Middle frontal gyrus (tissue), 1 donor: ENCODE results near the gene CHTF8.
"Not testable (repeated sequence)": the region's sequence is repeated elsewhere in the genome, so short reads cannot be mapped to it uniquely, and the experiment has no call there.

Experiments used
- DNase-seq: peaks from one replicate; pipeline ENCODE4 v3.0.0-alpha.2; 2015; ENCODE audit warnings: low spot score; ENCODE audit errors: extremely low spot score

CHTF8 gene

DNA sequence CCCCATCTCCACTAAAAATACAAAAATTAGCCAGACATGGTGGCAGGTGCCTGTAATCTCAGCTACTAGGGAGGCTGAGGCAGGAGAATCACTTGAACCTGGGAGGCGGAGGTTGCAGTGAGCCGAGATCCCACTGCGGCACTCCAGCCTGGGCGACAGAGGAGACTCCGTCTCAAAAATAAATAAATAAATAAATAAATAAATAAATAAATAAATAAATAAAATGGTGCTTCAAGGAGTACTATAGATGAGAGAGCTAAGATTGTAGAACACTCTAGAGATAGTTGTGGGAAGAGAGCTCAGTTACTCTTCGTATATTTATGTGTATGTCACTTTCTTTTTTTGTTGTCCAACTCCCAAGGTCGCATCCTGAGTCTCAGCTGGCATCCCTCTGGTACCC, 7.1 kb upstream of the CHTF8 start:
- not testable (repeated sequence) for DNase-seq

DNA sequence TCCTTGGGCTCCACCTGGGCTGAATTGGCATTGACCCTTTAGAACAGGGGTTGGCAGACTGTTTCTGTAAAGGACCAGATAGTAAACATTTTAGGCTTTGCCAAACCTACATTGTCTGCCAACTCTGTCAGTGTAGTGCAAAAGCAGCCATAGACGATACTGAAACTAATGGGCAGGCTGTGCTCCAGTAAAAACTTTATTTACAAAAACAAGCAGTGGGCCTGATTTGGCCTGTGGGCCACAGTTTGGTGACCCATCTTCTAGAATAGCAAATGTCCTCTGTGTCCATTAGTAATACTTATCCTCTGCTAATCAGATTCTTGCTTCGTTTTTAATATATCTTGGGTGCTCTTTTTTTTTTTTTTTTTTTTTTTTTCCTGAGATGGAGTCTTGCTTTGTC, 6.2 kb upstream of the CHTF8 start:
- no peak for DNase-seq

DNA sequence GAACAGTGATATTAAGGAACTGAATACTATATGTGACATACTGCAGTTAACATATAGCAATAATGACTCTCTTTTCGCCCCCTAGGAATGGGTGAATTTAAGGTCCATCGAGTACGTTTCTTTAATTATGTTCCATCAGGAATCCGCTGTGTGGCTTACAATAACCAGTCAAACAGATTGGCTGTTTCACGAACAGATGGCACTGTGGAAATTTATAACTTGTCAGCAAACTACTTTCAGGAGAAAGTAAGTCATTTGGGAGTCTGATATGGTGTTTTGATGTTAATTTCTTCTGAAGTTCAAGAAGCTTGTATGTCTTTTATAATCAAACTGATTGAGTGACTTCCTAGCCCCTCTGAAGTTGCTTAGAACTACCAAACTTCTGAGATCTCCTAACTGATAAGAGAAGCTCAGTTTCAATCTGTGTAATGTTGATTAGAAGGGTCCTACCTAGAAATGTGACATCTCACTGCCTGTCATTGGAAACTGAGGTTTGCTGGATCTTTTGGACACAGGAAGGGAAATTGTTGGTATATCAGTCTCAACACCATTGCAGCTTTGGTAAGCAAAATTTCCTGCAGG, 1.1 kb upstream of the CHTF8 start:
- DNase-seq: no peak

DNA sequence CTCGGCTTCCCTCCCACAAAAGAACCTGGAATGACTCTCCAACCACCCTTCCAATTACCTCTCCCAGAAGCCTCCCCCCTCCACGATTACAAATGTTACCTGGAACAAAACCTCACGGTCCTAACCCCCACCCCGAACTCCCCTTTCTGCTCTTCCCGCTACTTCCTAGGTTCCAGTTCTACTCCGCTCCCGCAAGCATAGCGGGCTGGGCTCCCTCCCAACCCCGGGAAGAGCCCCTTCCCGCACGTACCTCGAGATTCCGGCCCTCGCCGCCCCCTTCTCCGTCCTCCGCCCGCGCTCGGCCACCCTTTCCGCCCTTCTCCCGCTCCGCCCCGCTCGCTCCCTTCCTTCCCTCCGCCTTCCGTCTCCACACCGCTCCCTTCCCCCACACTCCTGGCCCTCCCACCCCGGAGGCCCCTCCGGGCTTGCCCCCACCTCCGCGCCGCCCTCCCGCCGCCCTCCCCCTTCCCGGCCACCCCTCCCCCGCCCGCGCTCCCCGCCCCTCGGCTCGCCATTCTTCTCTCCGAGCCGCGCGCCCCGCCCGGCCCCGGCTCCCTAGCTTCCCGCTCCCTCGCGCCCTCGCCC, 457 bp downstream of the CHTF8 start:
- no peak for DNase-seq

DNA sequence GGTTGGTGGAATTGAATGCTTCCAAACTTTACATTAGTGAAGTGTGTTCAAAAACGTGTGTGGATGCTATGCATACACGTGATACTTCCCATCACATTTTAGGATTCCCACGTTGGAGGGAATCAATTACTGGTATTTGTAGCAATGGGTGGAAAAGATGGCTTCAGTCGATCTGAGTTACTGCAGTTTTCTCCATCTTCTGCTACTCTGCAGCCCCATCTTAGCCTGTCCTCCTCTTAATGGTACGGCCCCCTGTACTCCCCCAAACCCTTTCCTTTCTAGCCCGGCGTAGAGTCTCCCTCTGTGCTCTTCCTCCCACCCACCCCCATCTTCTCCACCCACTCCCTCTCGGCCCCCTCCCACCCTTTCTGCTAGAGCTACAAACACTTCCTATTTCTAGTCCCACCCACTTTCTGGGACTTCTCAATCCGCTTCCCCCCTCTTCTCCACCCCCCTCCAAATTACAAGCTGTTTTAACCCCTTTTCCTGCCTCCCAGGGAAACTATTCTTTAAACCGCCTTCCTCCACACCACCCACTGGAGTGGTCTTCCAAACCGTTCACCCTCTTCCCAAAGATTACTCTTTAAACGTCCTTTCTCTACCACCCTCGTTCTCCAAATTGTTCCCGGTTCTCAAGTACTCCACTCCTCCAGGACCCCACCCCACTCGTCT, 1.1 kb downstream of the CHTF8 start:
- no peak for DNase-seq

DNA sequence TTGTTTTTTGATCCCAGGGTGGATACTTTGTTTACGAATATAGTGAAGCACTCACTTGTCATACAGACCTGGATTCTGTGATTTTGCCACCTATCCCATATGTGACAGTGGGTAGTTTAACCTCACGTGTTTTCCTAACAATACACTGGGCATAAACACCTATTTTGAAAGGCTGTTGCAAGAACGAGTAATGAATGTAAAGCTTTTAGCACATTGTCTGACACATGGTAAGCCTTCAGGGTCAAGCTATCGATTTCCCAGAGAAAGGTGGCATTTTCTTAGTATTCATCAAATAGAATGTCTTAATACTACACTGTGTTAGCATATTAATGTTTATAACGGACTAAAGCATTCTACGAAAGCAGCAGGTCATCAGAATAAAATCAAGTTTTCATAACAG, 1.9 kb downstream of the CHTF8 start:
- no peak for DNase-seq

DNA sequence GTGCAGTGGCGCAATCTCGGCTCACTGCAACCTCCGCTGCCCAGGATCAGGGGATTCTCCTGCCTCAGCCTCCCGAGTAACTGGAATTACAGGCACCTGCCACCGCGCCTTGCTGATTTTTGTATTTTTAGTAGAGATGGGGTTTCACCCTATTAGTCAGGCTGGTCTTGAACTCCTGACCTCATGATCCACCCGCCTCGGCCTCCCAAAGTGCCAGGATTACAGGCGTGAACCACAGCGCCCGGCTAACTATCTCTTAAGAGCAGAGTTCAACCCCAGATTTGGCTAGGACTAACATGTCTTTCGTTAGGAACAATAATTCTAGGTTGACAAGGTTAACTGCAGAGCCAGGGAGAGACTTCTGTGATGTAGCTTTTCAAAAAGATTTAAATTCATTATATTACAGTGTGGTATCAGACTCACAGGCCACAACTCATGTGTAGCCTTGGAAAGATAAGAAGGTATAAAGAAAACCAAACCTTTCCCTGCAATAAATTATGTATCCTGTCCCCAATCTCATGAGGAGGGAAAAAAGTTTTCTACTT, 4.3 kb downstream of the CHTF8 start:
- no peak for DNase-seq

- DNase-seq: not testable (repeated sequence)
These were observed 5.6 kb downstream of the CHTF8 start for GRCh38 chr16:69126801-69127200.

DNA sequence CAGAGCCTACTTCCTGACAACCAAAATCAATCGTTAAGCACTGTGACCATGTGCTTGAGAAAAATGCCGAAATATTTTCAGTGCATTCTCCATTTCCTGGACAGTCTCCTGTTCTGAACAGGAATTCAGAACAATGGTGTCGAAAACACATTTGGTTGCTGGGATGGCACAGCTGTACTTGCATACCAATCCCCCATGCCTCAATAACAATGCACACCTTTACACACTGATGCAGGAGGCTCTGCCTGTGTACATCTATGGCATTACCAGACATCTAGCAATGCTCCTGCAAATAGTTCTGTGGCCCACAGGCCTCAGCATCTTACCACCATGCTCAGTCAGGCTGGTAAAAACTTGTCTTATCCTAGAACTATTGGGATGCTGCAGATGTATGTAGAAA, 6.2 kb downstream of the CHTF8 start:
- DNase-seq: no peak

DNA sequence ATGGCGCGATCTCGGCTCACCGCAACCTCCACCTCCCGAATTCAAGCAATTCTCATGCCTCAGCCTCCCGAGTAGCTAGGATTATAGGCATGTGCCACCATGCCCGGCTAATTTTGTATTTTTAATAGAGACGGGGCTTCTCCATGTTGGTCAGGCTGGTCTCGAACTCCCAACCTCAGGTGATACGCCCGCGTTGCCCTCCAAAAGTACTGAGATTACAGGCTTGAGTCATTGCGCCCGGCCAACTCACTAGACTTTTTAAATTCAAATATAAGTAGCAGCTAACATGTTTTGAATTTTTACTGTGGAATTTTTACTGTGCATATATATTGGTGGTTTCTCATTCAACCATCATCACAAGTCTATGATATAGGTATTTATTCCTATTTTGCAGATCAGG, 7.4 kb downstream of the CHTF8 start:
- not testable (repeated sequence) for DNase-seq

DNA sequence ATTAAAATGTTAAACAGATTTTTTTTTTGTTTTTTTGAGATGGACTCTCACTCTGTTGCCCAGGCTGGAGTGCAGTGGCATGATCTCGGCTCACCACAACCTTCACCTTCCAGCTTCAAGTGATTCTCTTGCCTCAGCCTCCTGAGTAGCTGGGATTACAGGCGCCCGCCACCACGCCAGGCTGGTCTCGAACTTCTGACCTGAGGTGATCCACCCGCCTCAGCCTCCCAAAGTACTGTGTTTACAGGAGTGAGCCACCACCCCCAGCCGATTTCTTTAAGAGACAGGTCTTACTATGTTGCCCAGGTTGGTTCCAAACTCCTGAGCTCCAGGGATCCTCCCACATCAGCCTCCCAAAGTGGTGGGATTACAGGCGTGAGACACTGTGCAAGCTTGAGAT, 8.0 kb downstream of the CHTF8 start:
- DNase-seq: not testable (repeated sequence)

DNA sequence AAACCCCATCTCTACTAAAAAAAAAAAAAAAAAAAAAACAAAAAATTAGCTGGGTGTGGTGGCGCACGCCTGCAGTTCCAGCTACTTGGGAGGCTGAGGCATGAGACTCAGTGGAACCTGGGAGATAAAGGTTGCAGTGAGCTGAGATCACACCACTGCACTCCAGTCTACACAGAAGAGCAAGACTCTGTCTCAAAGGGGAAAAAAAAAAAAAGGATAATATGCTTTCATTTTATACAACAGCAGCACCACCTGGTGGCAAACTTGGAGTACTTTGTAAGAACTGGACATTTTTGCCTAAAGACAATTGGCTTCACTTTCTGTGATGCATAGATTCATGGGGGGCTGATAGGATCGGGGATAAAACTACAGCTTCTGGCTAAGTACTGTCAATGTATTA, 8.5 kb downstream of the CHTF8 start:
- DNase-seq: no peak

DNA sequence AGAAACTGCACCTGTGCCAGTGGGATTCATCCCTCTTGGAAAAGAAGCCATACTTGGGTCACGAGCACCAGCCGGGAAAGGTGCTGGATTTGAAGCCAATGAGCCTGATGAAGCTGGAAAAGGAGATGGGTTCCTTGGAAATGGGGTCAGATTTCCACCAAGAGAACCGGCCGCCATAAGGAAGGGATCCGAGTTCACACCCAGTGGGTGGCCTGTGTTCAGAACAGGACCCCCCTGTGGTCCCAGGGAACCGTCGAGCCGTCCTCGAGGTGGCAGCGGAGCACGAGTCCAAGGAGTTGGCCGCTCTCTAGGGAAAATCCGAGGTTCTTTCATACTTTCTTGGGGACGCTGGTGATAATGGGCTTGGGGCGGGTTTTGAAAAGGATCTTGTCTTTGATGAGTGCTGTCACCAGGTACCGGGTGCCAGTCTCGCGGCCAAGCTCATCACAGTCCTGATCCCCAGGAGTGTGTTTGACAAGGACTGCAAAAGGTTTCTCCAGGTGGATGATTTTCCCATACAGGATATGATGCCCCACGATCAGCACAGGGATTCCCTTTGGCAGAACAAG, 12.2 kb downstream of the CHTF8 start:
- no peak for DNase-seq

GRCh38 chr16:69119536-69119935, 12.9 kb downstream of the CHTF8 start:
- no peak for DNase-seq

- no peak for DNase-seq
These were observed 13.4 kb downstream of the CHTF8 start for GRCh38 chr16:69118994-69119393.

GRCh38 chr16:69118468-69118867, 13.9 kb downstream of the CHTF8 start:
- DNase-seq: no peak

DNA sequence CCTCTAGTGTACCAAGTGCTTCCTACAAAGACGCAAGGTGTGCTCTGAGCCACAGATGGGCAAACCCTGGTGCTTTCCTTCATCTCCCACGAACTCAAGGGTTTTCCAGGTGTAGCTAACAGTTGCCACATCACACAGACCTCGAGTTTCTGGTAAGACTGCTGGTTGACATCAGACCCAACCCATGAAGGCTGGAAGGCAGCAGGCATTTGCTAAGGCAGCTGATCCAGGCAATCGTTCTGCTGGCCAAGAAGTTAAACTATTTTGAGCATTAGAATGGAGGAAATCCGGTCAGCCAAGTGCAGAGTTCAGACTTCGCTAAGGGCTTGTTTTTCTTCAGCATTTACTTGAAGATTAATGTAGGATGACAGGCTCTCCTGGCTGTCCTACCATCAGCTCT, 15.5 kb downstream of the CHTF8 start:
- no peak for DNase-seq

DNA sequence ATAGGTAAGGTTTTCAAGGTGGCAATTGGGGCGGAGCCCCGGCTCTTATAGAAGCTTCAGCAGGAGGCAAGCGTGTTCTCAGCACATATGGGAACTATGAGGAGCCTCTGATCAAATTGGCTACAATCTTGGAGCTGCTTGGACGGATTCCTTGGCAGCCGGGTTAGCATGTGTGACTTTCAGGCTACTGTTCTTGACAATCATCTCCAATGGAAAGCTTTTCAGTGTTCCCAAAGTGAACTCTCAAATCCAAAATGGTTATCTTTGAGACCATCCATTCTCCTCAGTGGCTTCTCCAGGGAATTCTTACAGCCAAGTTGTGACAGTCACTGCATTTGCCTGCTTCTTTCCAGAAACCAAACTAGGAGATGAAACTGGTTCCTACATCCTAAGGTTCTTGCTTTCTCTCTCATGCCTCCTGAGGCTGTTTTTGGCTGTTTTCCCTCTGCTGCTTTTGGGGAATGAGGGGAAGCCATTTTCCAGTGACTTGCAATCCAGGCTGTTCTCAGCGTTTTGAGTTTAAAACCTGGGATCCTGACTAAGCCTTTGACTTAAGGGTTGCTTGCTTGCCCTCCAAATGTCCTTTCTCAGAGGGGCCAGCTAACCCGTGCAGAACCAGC, 16.0 kb downstream of the CHTF8 start:
- DNase-seq: no peak

GRCh38 chr16:69115837-69116236, 16.6 kb downstream of the CHTF8 start:
- DNase-seq: no peak

GRCh38 chr16:69115361-69115760, 17.0 kb downstream of the CHTF8 start:
- no peak for DNase-seq

DNA sequence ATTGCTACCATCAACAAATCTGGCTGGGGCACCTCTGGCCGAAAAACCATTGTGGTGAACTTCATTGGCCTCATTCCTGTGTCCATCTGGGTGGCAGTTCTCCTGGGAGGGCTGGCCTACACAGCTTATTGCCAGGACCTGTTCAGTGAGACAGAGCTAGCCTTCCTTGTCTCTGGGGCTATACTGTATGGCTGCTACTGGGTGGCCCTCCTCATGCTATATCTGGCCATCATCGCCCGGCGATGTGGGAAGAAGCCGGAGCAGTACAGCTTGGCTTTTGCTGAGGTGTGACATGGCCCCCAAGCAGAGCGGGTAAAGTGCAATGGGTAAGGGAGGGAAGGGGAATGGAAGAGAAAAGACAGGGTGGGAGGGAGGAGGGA, 17.4 kb downstream of the CHTF8 start:
- DNase-seq: no peak

GRCh38 chr16:69114346-69114975, 17.9 kb downstream of the CHTF8 start:
- no peak for DNase-seq
